Measurements from ENCODE around the gene L3MBTL1. TPM values are rescaled to one million over a fixed set of nuclear protein-coding genes. Genes with fewer than 3 reads are reported as not detected.

The L3MBTL1 gene
- total RNA-seq, 2 donors from 2014 or later = 38.4 to 57.6 TPM

GRCh38 chr20:43528258-43528875 is 20.9 kb downstream of the L3MBTL1 start:
- peak; percentile 10 for DNase-seq
- Mint-ChIP-seq H3K9me3 (no peaks in the 10 kb centered on the region), H3K27me3 (ENCODE audit: insufficient read depth) (no peaks in the 10 kb centered on the region), H3K36me3 (ENCODE audit: low read depth) (peaks cover 18% of the 10 kb centered on the region), H3K4me3 (no peak overlapping the region), H3K4me1 (no peaks in the 10 kb centered on the region), H3K27ac (no peak overlapping the region)
- H3K36me3 ChIP-seq (ENCODE audit: control insufficient read depth, insufficient read depth, low read length) = no peaks in the 10 kb centered on the region
- H3K9me3 ChIP-seq (ENCODE audit: control insufficient read depth, low read length) = no peaks in the 10 kb centered on the region
- H3K27me3 ChIP-seq (ENCODE audit: control insufficient read depth, insufficient read depth, low read length, poor library complexity, severe bottlenecking) = no peaks in the 10 kb centered on the region
- H3K27ac ChIP-seq (ENCODE audit: low read depth, low read length) = no peak overlapping the region
- TF ChIP-seq CTCF (conservative IDR thresholded peaks at IDR 0.05) = no peak
- H3K4me3 ChIP-seq (ENCODE audit: low read length) = no peak overlapping the region
- no peaks in the 10 kb centered on the region for H3K4me1 ChIP-seq (ENCODE audit: control insufficient read depth, insufficient read depth, low read length)
- no peak overlapping the region for H3K9ac ChIP-seq (ENCODE audit: extremely low read depth, low read length, poor library complexity, severe bottlenecking)
- WGBS, 2 experiments (ENCODE audit: insufficient coverage in 1 of 2, insufficient read length in 1 of 2) = 90 to 96% methylated on average over 6 to 8 of the region's 8 CpGs

GRCh38 chr20:43529051-43529450 is 21.6 kb downstream of the L3MBTL1 start:
- Mint-ChIP-seq H3K4me3 (no peak overlapping the region), H3K36me3 (ENCODE audit: low read depth) (peaks cover 18% of the 10 kb centered on the region), H3K4me1 (no peaks in the 10 kb centered on the region), H3K9me3 (no peaks in the 10 kb centered on the region), H3K27ac (no peak overlapping the region), H3K27me3 (ENCODE audit: insufficient read depth) (no peaks in the 10 kb centered on the region)
- Histone ChIP-seq H3K36me3 (ENCODE audit: control insufficient read depth, insufficient read depth, low read length) (no peaks in the 10 kb centered on the region), H3K27ac (ENCODE audit: low read depth, low read length) (no peak overlapping the region), H3K9ac (ENCODE audit: extremely low read depth, low read length, poor library complexity, severe bottlenecking) (no peak overlapping the region), H3K9me3 (ENCODE audit: control insufficient read depth, low read length) (no peaks in the 10 kb centered on the region), H3K4me1 (ENCODE audit: control insufficient read depth, insufficient read depth, low read length) (no peaks in the 10 kb centered on the region), H3K27me3 (ENCODE audit: control insufficient read depth, insufficient read depth, low read length, poor library complexity, severe bottlenecking) (no peaks in the 10 kb centered on the region), H3K4me3 (ENCODE audit: low read length) (no peak overlapping the region)
- DNase-seq = peak; percentile 5
- no peak for TF ChIP-seq CTCF (conservative IDR thresholded peaks at IDR 0.05)
- WGBS, 2 experiments (ENCODE audit: insufficient coverage in 1 of 2, insufficient read length in 1 of 2) = 87 to 100% methylated on average over 1 to 5 of the region's 5 CpGs

- no peak for DNase-seq
- Mint-ChIP-seq H3K4me3 (no peak overlapping the region), H3K27me3 (ENCODE audit: insufficient read depth) (no peaks in the 10 kb centered on the region), H3K27ac (no peak overlapping the region), H3K4me1 (no peaks in the 10 kb centered on the region), H3K9me3 (no peaks in the 10 kb centered on the region), H3K36me3 (ENCODE audit: low read depth) (peaks cover 18% of the 10 kb centered on the region)
- WGBS, 2 experiments (ENCODE audit: insufficient coverage in 1 of 2, insufficient read length in 1 of 2) = 94 to 100% methylated on average over 2 to 3 of the region's 3 CpGs
- no peak for TF ChIP-seq CTCF (conservative IDR thresholded peaks at IDR 0.05)
- Histone ChIP-seq H3K9me3 (ENCODE audit: control insufficient read depth, low read length) (no peaks in the 10 kb centered on the region), H3K4me3 (ENCODE audit: low read length) (no peak overlapping the region), H3K27ac (ENCODE audit: low read depth, low read length) (no peak overlapping the region), H3K9ac (ENCODE audit: extremely low read depth, low read length, poor library complexity, severe bottlenecking) (no peak overlapping the region), H3K27me3 (ENCODE audit: control insufficient read depth, insufficient read depth, low read length, poor library complexity, severe bottlenecking) (no peaks in the 10 kb centered on the region), H3K36me3 (ENCODE audit: control insufficient read depth, insufficient read depth, low read length) (no peaks in the 10 kb centered on the region), H3K4me1 (ENCODE audit: control insufficient read depth, insufficient read depth, low read length) (no peaks in the 10 kb centered on the region)
Observed at GRCh38 chr20:43529457-43530153, 22.1 kb downstream of the L3MBTL1 start.

Measured in endodermal cell (in vitro differentiated cells).